ENCODE data around the gene GOPC. TPM values are rescaled to one million over a fixed set of nuclear protein-coding genes. Genes with fewer than 3 reads are reported as not detected.
A peak's percentile ranks its signal among the peaks of the same experiment; 100 is the strongest.

GOPC gene
- total and polyA plus RNA-seq, 2 of the 13 experiments (the other 11 are each of a cell fraction or from before 2014, with no cell fraction given): 20.9 to 41.5 TPM

DNA sequence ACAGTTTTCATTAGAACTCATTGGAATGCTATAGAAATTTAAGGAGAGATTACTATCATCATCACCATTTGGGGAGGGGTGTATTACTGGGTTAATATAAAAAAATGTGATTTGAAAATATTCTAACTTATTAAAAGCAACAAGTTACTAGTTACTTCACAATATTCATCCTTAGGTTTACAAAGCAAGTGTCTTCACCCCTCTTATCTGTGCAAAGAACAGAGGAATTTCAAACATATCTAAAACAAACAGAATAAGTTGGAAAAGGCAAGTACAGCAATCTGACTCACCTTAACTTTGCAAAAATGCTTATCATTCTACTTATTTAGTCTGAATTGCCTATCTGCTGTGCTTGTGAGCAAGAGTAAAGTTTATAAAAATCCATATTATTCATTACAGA lies 87.0 kb downstream of the GOPC start (continued):
- TF ChIP-seq, protein P1, sequence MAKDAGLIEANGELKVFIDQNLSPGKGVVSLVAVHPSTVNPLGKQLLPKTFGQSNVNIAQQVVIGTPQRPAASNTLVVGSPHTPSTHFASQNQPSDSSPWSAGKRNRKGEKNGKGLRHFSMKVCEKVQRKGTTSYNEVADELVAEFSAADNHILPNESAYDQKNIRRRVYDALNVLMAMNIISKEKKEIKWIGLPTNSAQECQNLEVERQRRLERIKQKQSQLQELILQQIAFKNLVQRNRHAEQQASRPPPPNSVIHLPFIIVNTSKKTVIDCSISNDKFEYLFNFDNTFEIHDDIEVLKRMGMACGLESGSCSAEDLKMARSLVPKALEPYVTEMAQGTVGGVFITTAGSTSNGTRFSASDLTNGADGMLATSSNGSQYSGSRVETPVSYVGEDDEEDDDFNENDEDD (CRISPR knock-in tag; IDR thresholded peaks at IDR 0.05; ENCODE audit: borderline replicate concordance): no peak
- TF ChIP-seq, protein P2, sequence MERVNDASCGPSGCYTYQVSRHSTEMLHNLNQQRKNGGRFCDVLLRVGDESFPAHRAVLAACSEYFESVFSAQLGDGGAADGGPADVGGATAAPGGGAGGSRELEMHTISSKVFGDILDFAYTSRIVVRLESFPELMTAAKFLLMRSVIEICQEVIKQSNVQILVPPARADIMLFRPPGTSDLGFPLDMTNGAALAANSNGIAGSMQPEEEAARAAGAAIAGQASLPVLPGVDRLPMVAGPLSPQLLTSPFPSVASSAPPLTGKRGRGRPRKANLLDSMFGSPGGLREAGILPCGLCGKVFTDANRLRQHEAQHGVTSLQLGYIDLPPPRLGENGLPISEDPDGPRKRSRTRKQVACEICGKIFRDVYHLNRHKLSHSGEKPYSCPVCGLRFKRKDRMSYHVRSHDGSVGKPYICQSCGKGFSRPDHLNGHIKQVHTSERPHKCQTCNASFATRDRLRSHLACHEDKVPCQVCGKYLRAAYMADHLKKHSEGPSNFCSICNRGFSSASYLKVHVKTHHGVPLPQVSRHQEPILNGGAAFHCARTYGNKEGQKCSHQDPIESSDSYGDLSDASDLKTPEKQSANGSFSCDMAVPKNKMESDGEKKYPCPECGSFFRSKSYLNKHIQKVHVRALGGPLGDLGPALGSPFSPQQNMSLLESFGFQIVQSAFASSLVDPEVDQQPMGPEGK (CRISPR knock-in tag; IDR thresholded peaks at IDR 0.05): no peak
- no peak for TF ChIP-seq ZNF430 (CRISPR knock-in tag; IDR thresholded peaks at IDR 0.05)
- TF ChIP-seq, protein P3, sequence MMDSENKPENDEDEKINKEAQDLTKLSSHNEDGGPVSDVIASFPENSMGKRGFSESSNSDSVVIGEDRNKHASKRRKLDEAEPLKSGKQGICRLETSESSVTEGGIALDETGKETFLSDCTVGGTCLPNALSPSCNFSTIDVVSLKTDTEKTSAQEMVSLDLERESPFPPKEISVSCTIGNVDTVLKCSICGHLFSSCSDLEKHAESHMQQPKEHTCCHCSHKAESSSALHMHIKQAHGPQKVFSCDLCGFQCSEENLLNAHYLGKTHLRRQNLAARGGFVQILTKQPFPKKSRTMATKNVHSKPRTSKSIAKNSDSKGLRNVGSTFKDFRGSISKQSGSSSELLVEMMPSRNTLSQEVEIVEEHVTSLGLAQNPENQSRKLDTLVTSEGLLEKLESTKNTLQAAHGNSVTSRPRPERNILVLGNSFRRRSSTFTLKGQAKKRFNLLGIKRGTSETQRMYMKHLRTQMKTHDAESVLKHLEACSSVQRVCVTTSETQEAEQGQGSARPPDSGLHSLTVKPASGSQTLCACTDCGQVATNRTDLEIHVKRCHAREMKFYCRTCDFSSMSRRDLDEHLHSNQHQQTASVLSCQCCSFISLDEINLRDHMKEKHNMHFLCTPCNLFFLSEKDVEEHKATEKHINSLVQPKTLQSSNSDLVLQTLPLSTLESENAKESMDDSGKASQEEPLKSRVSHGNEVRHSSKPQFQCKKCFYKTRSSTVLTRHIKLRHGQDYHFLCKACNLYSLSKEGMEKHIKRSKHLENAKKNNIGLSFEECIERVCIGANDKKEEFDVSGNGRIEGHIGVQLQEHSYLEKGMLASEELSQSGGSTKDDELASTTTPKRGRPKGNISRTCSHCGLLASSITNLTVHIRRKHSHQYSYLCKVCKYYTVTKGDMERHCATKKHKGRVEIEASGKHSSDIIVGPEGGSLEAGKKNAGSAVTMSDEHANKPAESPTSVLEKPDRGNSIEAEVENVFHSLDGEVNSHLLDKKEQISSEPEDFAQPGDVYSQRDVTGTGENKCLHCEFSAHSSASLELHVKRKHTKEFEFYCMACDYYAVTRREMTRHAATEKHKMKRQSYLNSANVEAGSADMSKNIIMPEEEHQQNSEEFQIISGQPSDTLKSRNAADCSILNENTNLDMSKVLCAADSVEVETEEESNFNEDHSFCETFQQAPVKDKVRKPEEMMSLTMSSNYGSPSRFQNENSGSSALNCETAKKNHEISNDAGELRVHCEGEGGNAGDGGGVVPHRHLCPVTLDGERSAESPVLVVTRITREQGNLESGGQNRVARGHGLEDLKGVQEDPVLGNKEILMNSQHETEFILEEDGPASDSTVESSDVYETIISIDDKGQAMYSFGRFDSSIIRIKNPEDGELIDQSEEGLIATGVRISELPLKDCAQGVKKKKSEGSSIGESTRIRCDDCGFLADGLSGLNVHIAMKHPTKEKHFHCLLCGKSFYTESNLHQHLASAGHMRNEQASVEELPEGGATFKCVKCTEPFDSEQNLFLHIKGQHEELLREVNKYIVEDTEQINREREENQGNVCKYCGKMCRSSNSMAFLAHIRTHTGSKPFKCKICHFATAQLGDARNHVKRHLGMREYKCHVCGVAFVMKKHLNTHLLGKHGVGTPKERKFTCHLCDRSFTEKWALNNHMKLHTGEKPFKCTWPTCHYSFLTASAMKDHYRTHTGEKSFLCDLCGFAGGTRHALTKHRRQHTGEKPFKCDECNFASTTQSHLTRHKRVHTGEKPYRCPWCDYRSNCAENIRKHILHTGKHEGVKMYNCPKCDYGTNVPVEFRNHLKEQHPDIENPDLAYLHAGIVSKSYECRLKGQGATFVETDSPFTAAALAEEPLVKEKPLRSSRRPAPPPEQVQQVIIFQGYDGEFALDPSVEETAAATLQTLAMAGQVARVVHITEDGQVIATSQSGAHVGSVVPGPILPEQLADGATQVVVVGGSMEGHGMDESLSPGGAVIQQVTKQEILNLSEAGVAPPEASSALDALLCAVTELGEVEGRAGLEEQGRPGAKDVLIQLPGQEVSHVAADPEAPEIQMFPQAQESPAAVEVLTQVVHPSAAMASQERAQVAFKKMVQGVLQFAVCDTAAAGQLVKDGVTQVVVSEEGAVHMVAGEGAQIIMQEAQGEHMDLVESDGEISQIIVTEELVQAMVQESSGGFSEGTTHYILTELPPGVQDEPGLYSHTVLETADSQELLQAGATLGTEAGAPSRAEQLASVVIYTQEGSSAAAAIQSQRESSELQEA (CRISPR knock-in tag; IDR thresholded peaks at IDR 0.05; ENCODE audit: not compliant biosample characterization): no peak
- no peak for TF ChIP-seq STAT5B (CRISPR knock-in tag; IDR thresholded peaks at IDR 0.05)
- TF ChIP-seq, protein P4, sequence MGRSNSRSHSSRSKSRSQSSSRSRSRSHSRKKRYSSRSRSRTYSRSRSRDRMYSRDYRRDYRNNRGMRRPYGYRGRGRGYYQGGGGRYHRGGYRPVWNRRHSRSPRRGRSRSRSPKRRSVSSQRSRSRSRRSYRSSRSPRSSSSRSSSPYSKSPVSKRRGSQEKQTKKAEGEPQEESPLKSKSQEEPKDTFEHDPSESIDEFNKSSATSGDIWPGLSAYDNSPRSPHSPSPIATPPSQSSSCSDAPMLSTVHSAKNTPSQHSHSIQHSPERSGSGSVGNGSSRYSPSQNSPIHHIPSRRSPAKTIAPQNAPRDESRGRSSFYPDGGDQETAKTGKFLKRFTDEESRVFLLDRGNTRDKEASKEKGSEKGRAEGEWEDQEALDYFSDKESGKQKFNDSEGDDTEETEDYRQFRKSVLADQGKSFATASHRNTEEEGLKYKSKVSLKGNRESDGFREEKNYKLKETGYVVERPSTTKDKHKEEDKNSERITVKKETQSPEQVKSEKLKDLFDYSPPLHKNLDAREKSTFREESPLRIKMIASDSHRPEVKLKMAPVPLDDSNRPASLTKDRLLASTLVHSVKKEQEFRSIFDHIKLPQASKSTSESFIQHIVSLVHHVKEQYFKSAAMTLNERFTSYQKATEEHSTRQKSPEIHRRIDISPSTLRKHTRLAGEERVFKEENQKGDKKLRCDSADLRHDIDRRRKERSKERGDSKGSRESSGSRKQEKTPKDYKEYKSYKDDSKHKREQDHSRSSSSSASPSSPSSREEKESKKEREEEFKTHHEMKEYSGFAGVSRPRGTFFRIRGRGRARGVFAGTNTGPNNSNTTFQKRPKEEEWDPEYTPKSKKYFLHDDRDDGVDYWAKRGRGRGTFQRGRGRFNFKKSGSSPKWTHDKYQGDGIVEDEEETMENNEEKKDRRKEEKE (IDR thresholded peaks at IDR 0.05): no peak
- TF ChIP-seq, protein P5, sequence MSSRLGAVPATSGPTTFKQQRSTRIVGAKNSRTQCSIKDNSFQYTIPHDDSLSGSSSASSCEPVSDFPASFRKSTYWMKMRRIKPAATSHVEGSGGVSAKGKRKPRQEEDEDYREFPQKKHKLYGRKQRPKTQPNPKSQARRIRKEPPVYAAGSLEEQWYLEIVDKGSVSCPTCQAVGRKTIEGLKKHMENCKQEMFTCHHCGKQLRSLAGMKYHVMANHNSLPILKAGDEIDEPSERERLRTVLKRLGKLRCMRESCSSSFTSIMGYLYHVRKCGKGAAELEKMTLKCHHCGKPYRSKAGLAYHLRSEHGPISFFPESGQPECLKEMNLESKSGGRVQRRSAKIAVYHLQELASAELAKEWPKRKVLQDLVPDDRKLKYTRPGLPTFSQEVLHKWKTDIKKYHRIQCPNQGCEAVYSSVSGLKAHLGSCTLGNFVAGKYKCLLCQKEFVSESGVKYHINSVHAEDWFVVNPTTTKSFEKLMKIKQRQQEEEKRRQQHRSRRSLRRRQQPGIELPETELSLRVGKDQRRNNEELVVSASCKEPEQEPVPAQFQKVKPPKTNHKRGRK (CRISPR knock-in tag; IDR thresholded peaks at IDR 0.05): no peak
- TF ChIP-seq ZNF616 (CRISPR knock-in tag; IDR thresholded peaks at IDR 0.05; ENCODE audit: low read depth): no peak
- TF ChIP-seq ZNF496 (CRISPR knock-in tag; IDR thresholded peaks at IDR 0.05; ENCODE audit: insufficient replicate concordance): no peak
- TF ChIP-seq MTF2 (CRISPR knock-in tag; IDR thresholded peaks at IDR 0.05; ENCODE audit: borderline replicate concordance): no peak
- no peak for TF ChIP-seq SOX13 (IDR thresholded peaks at IDR 0.05)
- TF ChIP-seq SOX13 (CRISPR knock-in tag; conservative IDR thresholded peaks at IDR 0.05 in 1 of 2, IDR thresholded peaks at IDR 0.05 in 1 of 2): peak in 1 of 2 experiments; percentile 69; a peak in 2 of 4 replicates
- no peak for TF ChIP-seq ZNF282 (IDR thresholded peaks at IDR 0.05; ENCODE audit: partially characterized antibody)
